GM12878 (cell line): ENCODE results near the gene TNNC2. TPM values are rescaled to one million over a fixed set of nuclear protein-coding genes. Genes with fewer than 3 reads are reported as not detected.

ENCODE experiments used
- BCLAF1 ChIP-seq: fragments of 450-650 bp; IDR thresholded peaks from 2 replicates; pipeline ENCODE4 v1.6.1; 2017; ENCODE audit warnings: antibody characterized with exemption, mild to moderate bottlenecking, moderate library complexity
- CHD2 ChIP-seq: IDR thresholded peaks from 2 replicates; pipeline ENCODE4 v1.6.1; 2011; ENCODE audit warnings: low read depth, low read length, improper control_type of control experiment, borderline replicate concordance
- EP300 ChIP-seq, 2 experiments: fragments of 150-350 bp in 1 of 2; IDR thresholded peaks; 2 replicates each; pipeline ENCODE4 v1.6.1; 2011 to 2012; ENCODE audit warnings: low read depth in 2 of 2, low read length in 2 of 2, borderline replicate concordance in 1 of 2, improper control_type of control experiment in 1 of 2, inconsistent platforms in 1 of 2; ENCODE audit not compliant: control insufficient read depth in 1 of 2
- ETV6 ChIP-seq, 2 experiments: fragments of 450-650 bp in 1 of 2; IDR thresholded peaks in 1 of 2; conservative IDR thresholded peaks in 1 of 2; 2 replicates each; pipeline ENCODE4 v1.6.1; 2014; ENCODE audit warnings: antibody characterized with exemption in 1 of 2, borderline replicate concordance in 1 of 2, low read depth in 1 of 2, mild to moderate bottlenecking in 1 of 2, moderate library complexity in 1 of 2
- FOXM1 ChIP-seq: IDR thresholded peaks from 2 replicates; pipeline ENCODE4 v1.6.1; 2012; ENCODE audit warnings: low read depth, mild to moderate bottlenecking, inconsistent platforms, low read length, moderate library complexity
- MLLT1 ChIP-seq: fragments of 450-650 bp; IDR thresholded peaks from 2 replicates; pipeline ENCODE4 v1.6.1; 2016; ENCODE audit warnings: mild to moderate bottlenecking
- MYB ChIP-seq: fragments of 150-350 bp; IDR thresholded peaks from 2 replicates; pipeline ENCODE4 v1.6.1; 2014; ENCODE audit warnings: mild to moderate bottlenecking, low read depth, low read length, borderline replicate concordance
- NFYA ChIP-seq: IDR thresholded peaks from 2 replicates; pipeline ENCODE4 v1.6.1; 2011; ENCODE audit warnings: low read depth, mild to moderate bottlenecking, low read length, improper control_type of control experiment, borderline replicate concordance
- NR2C1 ChIP-seq: fragments of 450-650 bp; IDR thresholded peaks from 2 replicates; pipeline ENCODE4 v1.6.1; 2017; ENCODE audit warnings: antibody characterized with exemption, mild to moderate bottlenecking, moderate library complexity
- NR2C2 ChIP-seq: IDR thresholded peaks from 2 replicates; pipeline ENCODE4 v1.6.1; 2011; ENCODE audit warnings: borderline replicate concordance, low read depth; ENCODE audit not compliant: control insufficient read depth, insufficient read length
- NR2F1 ChIP-seq: fragments of 450-650 bp; conservative IDR thresholded peaks from 2 replicates; pipeline ENCODE4 v1.6.1; 2017; ENCODE audit warnings: mild to moderate bottlenecking
- PAX8 ChIP-seq: fragments of 450-650 bp; IDR thresholded peaks from 2 replicates; pipeline ENCODE4 v1.6.1; 2017; ENCODE audit warnings: mild to moderate bottlenecking, moderate library complexity
- PKNOX1 ChIP-seq: fragments of 450-650 bp; IDR thresholded peaks from 2 replicates; pipeline ENCODE4 v1.6.1; 2016; ENCODE audit warnings: mild to moderate bottlenecking
- RB1 ChIP-seq: fragments of 450-650 bp; formaldehyde crosslinking; IDR thresholded peaks from 2 replicates; pipeline ENCODE4 v1.6.1; 2017; ENCODE audit warnings: mild to moderate bottlenecking, borderline replicate concordance
- SKIL ChIP-seq: fragments of 450-650 bp; IDR thresholded peaks from 2 replicates; pipeline ENCODE4 v1.6.1; 2017; ENCODE audit warnings: mild to moderate bottlenecking, low read depth, inconsistent platforms; ENCODE audit not compliant: poor library complexity, severe bottlenecking
- SMARCA5 ChIP-seq: fragments of 450-650 bp; IDR thresholded peaks from 2 replicates; pipeline ENCODE4 v1.6.1; 2017; ENCODE audit warnings: mild to moderate bottlenecking
- SREBF2 ChIP-seq: IDR thresholded peaks from 2 replicates; pipeline ENCODE4 v1.6.1; 2012; ENCODE audit warnings: mild to moderate bottlenecking, low read length
- SUZ12 ChIP-seq: fragments of 200-600 bp; sonication (generic); IDR thresholded peaks from one replicate; pipeline ENCODE4 v1.6.1; 2018; ENCODE audit warnings: antibody characterized with exemption, mild to moderate bottlenecking; ENCODE audit not compliant: unreplicated experiment
- TCF7 ChIP-seq: IDR thresholded peaks from 2 replicates; pipeline ENCODE4 v1.6.1; 2014; ENCODE audit warnings: antibody characterized with exemption, borderline replicate concordance
- polyA plus RNA-seq, 11 experiments: library from polyadenylated mRNA; depleted of rRNA in 4 of 11; unstranded in 6 of 11; stranded (reverse) in 5 of 11; fragments of >200 nt; fragmentation: Nextera tagmentation in 4 of 11; fragmentation: Illumina TruSeq in 1 of 11; extraction: Ambion mirVana in 4 of 11; extraction: Trizol in 1 of 11; gene quantifications; 1 replicate in 1 of 11; 2 replicates in 10 of 11; pipeline versions ENCODE4 v1.2.1 to v1.2.3, GENCODE V29; 2011 to 2016; ENCODE audit warnings: inconsistent platforms in 2 of 11, missing spikeins in 2 of 11, low read depth in 1 of 11
- total RNA-seq, 4 experiments: library from RNA; depleted of rRNA in 3 of 4; stranded (reverse); fragments of >200 nt in 3 of 4; fragmentation: Illumina TruSeq in 1 of 4; extraction: Trizol in 1 of 4; gene quantifications; 2 replicates each; pipeline versions ENCODE4 v1.2.1 to v1.2.3, GENCODE V29; 2013 to 2021

Gene TNNC2
- total and polyA plus RNA-seq, 10 of the 15 experiments (the other 5 are each of a cell fraction or from before 2014, with no cell fraction given) = 0.37 TPM; not detected in 9

GRCh38 chr20:45857114-45857881, 30.2 kb upstream of the TNNC2 start, which contains the start of the genes ACOT8 and ZSWIM3 (continued):
- TF ChIP-seq FOXM1 (peak; percentile 47; the same call in 1 of the 2 replicates), SREBF2 (no peak), NR2F1 (peak; percentile 100), NR2C1 (peak; percentile 96), SUZ12 (no peak), MLLT1 (no peak), BCLAF1 (no peak), NFYA (peak; percentile 99), TCF7 (no peak), SMARCA5 (no peak; the same call in 1 of the 2 replicates), EP300 (IDR thresholded peaks at IDR 0.05; ENCODE audit: borderline replicate concordance in 1 of 2, control insufficient read depth in 1 of 2, low read depth in 2 of 2, low read length in 2 of 2) (no peak; a peak in 1 of 4 replicates), CHD2 (peak; percentile 98), PAX8 (no peak; the same call in 1 of the 2 replicates), SKIL (peak; percentile 98), NR2C2 (peak; percentile 90), RB1 (peak; percentile 11; the same call in 1 of the 2 replicates), ETV6 (conservative IDR thresholded peaks at IDR 0.05 in 1 of 2, IDR thresholded peaks at IDR 0.05 in 1 of 2; ENCODE audit: borderline replicate concordance in 1 of 2, low read depth in 1 of 2) (no peak), PKNOX1 (peak; percentile 100), MYB (no peak)
